H9 (cell line): ENCODE measurements around the gene MTMR3. TPM values are rescaled to one million over a fixed set of nuclear protein-coding genes. Genes with fewer than 3 reads are reported as not detected.

ENCODE experiments used
- DNase-seq: peaks from one replicate; pipeline ENCODE4 v3.0.0-alpha.2; 2017
- H2AFZ ChIP-seq: one replicate; pipeline ENCODE4 v1.6.1; 2013; ENCODE audit warnings: mild to moderate bottlenecking, low read length, control low read depth, moderate library complexity
- H2AK5ac ChIP-seq: 2 replicates; pipeline ENCODE4 v1.6.1; 2013; ENCODE audit warnings: low read length, control low read depth, mixed read lengths; ENCODE audit not compliant: insufficient read length
- H2BK120ac ChIP-seq: one replicate; pipeline ENCODE4 v1.6.1; 2013; ENCODE audit warnings: low read depth, mild to moderate bottlenecking, low read length, control low read depth, inconsistent platforms; ENCODE audit not compliant: poor library complexity, severe bottlenecking
- H2BK12ac ChIP-seq: 2 replicates; pipeline ENCODE4 v1.6.1; 2013; ENCODE audit warnings: low read length, control low read depth, mixed read lengths, low read depth; ENCODE audit not compliant: insufficient read length
- H2BK15ac ChIP-seq: 2 replicates; pipeline ENCODE4 v1.6.1; 2013; ENCODE audit warnings: low read depth, low read length, control low read depth
- H2BK20ac ChIP-seq: one replicate; pipeline ENCODE4 v1.6.1; 2013; ENCODE audit warnings: low read depth, mild to moderate bottlenecking, low read length, control low read depth, inconsistent platforms; ENCODE audit not compliant: poor library complexity, severe bottlenecking
- H2BK5ac ChIP-seq: 2 replicates; pipeline ENCODE4 v1.6.1; 2013; ENCODE audit warnings: low read length, control low read depth, mixed read lengths; ENCODE audit not compliant: insufficient read length
- H3K14ac ChIP-seq: 2 replicates; pipeline ENCODE4 v1.6.1; 2013; ENCODE audit warnings: low read length, control low read depth; ENCODE audit not compliant: insufficient read depth
- H3K18ac ChIP-seq: 2 replicates; pipeline ENCODE4 v1.6.1; 2013; ENCODE audit warnings: low read depth, mild to moderate bottlenecking, mixed read lengths, low read length, control low read depth; ENCODE audit not compliant: insufficient read length
- H3K23ac ChIP-seq: 2 replicates; pipeline ENCODE4 v1.6.1; 2013; ENCODE audit warnings: low read length, control low read depth, mixed read lengths, low read depth; ENCODE audit not compliant: insufficient read length
- H3K23me2 ChIP-seq: 2 replicates; pipeline ENCODE4 v1.6.1; 2013; ENCODE audit warnings: low read depth, mild to moderate bottlenecking, mixed read lengths, low read length, control low read depth; ENCODE audit not compliant: insufficient read length, poor library complexity, severe bottlenecking
- H3K27ac ChIP-seq: 2 replicates; pipeline ENCODE4 v1.5.1; 2013; ENCODE audit warnings: low read length, control low read depth, mixed read lengths, low read depth; ENCODE audit not compliant: insufficient read length
- H3K27me3 ChIP-seq: 2 replicates; pipeline ENCODE4 v1.6.1; 2013; ENCODE audit warnings: low read length, control low read depth, inconsistent platforms; ENCODE audit not compliant: insufficient read depth
- H3K4ac ChIP-seq: 2 replicates; pipeline ENCODE4 v1.6.1; 2013; ENCODE audit warnings: low read depth, mild to moderate bottlenecking, control low read depth, inconsistent platforms, low read length, moderate library complexity
- H3K4me1 ChIP-seq: 2 replicates; pipeline ENCODE4 v1.6.1; 2013; ENCODE audit warnings: low read length, control low read depth, inconsistent platforms; ENCODE audit not compliant: insufficient read depth
- H3K4me2 ChIP-seq: 2 replicates; pipeline ENCODE4 v1.6.1; 2013; ENCODE audit warnings: low read length, control low read depth, mixed read lengths; ENCODE audit not compliant: insufficient read length, insufficient read depth
- H3K56ac ChIP-seq: 2 replicates; pipeline ENCODE4 v1.6.1; 2013; ENCODE audit warnings: low read depth, mild to moderate bottlenecking, mixed read lengths, low read length, control low read depth; ENCODE audit not compliant: insufficient read length
- H3K79me1 ChIP-seq: 2 replicates; pipeline ENCODE4 v1.6.1; 2013; ENCODE audit warnings: low read depth, mild to moderate bottlenecking, moderate library complexity, low read length, control low read depth, inconsistent platforms; ENCODE audit not compliant: insufficient read depth, poor library complexity, severe bottlenecking
- H3K79me2 ChIP-seq: 2 replicates; pipeline ENCODE4 v1.6.1; 2013; ENCODE audit warnings: low read length, control low read depth, inconsistent platforms; ENCODE audit not compliant: insufficient read depth
- H3K9ac ChIP-seq: 2 replicates; pipeline ENCODE4 v1.6.1; 2013; ENCODE audit warnings: low read length, control low read depth, mixed read lengths; ENCODE audit not compliant: insufficient read length; ENCODE audit errors: extremely low read depth
- H3K9me3 ChIP-seq: one replicate; pipeline ENCODE4 v1.6.1; 2013; ENCODE audit warnings: low read depth, low read length, inconsistent platforms; ENCODE audit not compliant: control insufficient read depth
- H3T11ph ChIP-seq: one replicate; pipeline ENCODE4 v1.6.1; 2013; ENCODE audit warnings: mild to moderate bottlenecking, low read length, control low read depth, inconsistent platforms
- H4K20me1 ChIP-seq: one replicate; pipeline ENCODE4 v1.6.1; 2013; ENCODE audit not compliant: control insufficient read depth, insufficient read length, insufficient read depth
- H4K5ac ChIP-seq: 2 replicates; pipeline ENCODE4 v1.6.1; 2013; ENCODE audit warnings: low read depth, mild to moderate bottlenecking, mixed read lengths, low read length, control low read depth; ENCODE audit not compliant: insufficient read length
- H4K8ac ChIP-seq: replicated peaks from 2 replicates; pipeline ENCODE4 v1.6.1; 2013; ENCODE audit warnings: low read length, control low read depth, mixed read lengths, low read depth; ENCODE audit not compliant: insufficient read length
- H4K91ac ChIP-seq: 2 replicates; pipeline ENCODE4 v1.6.1; 2013; ENCODE audit warnings: low read depth, mild to moderate bottlenecking, moderate library complexity, mixed read lengths, low read length, control low read depth; ENCODE audit not compliant: insufficient read length
- H3K27ac Mint-ChIP-seq, 3 experiments: 2 replicates in 2 of 3; 3 replicates in 1 of 3; pipeline ENCODE4 v1.8.0; 2020 to 2021; ENCODE audit warnings: mixed read lengths in 3 of 3, mild to moderate bottlenecking in 1 of 3, moderate library complexity in 1 of 3
- H3K27me3 Mint-ChIP-seq: 2 replicates; pipeline ENCODE4 v1.8.0; 2021; ENCODE audit warnings: low read depth, mild to moderate bottlenecking, moderate library complexity, mixed read lengths
- H3K36me3 Mint-ChIP-seq, 3 experiments: 2 replicates in 2 of 3; 3 replicates in 1 of 3; pipeline ENCODE4 v1.8.0; 2020 to 2021; ENCODE audit warnings: low read depth in 3 of 3, mixed read lengths in 3 of 3; ENCODE audit not compliant: insufficient read depth in 1 of 3
- H3K4me1 Mint-ChIP-seq, 2 experiments: 2 replicates each; pipeline ENCODE4 v1.8.0; 2020; ENCODE audit warnings: mixed read lengths in 2 of 2
- H3K4me3 Mint-ChIP-seq, 2 experiments: 2 replicates in 1 of 2; 3 replicates in 1 of 2; pipeline ENCODE4 v1.8.0; 2020 to 2021; ENCODE audit warnings: mild to moderate bottlenecking in 2 of 2, mixed read lengths in 2 of 2, moderate library complexity in 1 of 2
- H3K9me3 Mint-ChIP-seq, 2 experiments: 2 replicates in 1 of 2; 3 replicates in 1 of 2; pipeline ENCODE4 v1.8.0; 2020; ENCODE audit warnings: mild to moderate bottlenecking in 2 of 2, mixed read lengths in 2 of 2, moderate library complexity in 1 of 2
- WGBS: extraction: QIAGEN DNeasy Blood & Tissue Kit; methylation state at CpG from one replicate; pipeline ENCODE4 v1.1.7; 2013; ENCODE audit warnings: missing lambda C conversion rate, low lambda C conversion rate, mixed read lengths; ENCODE audit not compliant: insufficient read length; ENCODE audit errors: extremely low coverage; 5-methylcytosine and 5-hydroxymethylcytosine counted together
- total RNA-seq: library from RNA; stranded (reverse); gene quantifications from 2 replicates; pipeline ENCODE4 v1.2.1, GENCODE V29; 2021
- TF ChIP-seq, protein P1 (sequence below): fragments of 200-600 bp; sonication (generic); conservative IDR thresholded peaks from 3 replicates; pipeline ENCODE4 v1.8.0; 2021; ENCODE audit warnings: antibody characterized with exemption, mild to moderate bottlenecking

The MTMR3 gene
- total RNA-seq, 1 experiment from 2014 or later: 19.8 TPM

DNA sequence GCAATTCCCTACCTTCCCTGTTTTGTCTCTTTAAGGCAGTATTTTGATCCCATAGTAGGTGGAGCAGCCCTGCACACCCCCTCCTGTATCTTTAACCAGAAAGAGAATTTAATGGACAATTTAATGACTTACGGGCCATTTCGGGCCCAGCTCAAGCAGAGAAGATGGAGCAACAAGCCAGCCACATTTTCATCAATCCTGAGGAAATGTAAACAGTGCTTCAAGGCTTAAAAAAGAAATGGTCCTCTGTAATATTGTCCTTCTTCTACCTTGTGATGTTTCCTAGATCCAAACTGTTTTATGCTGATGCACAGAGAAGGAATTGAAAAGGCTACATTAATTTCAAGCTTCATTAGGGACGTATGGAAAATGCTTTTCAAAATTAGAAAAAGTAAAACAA is 88.6 kb downstream of the MTMR3 start:
- Histone ChIP-seq H3K4me1 (no peaks in the 10 kb centered on the region), H3K4ac (no peak overlapping the region), H4K91ac (no peak overlapping the region), H4K8ac (no peak overlapping the region), H3K79me1 (peaks cover 2% of the 10 kb centered on the region), H3K79me2 (no peaks in the 10 kb centered on the region), H3K9ac (no peak overlapping the region), H2BK12ac (no peak overlapping the region), H2BK20ac (no peak overlapping the region), H4K20me1 (no peaks in the 10 kb centered on the region), H3K23me2 (no peaks in the 10 kb centered on the region), H3K23ac (no peak overlapping the region), H3K27me3 (no peaks in the 10 kb centered on the region), H2AK5ac (no peak overlapping the region), H3K18ac (no peak overlapping the region), H3K14ac (no peak overlapping the region), H3K27ac (no peak overlapping the region), H2BK15ac (no peak overlapping the region), H2BK120ac (no peak overlapping the region), H3K4me2 (no peak overlapping the region), H3T11ph (no peak overlapping the region), H2AFZ (no peak overlapping the region), H4K5ac (no peak overlapping the region), H3K9me3 (no peaks in the 10 kb centered on the region), H3K56ac (no peak overlapping the region), H2BK5ac (no peak overlapping the region)
- Mint-ChIP-seq H3K4me1 (peaks cover 5 to 10% of the 10 kb centered on the region in 2 experiments), H3K9me3 (no peaks in the 10 kb centered on the region), H3K36me3 (no peaks in the 10 kb centered on the region; a peak in 1 of 7 replicates), H3K4me3 (no peak overlapping the region), H3K27me3 (no peaks in the 10 kb centered on the region), H3K27ac (peak overlapping the region in 1 of 3 experiments; percentile 24; a peak in 1 of 7 replicates)
- TF ChIP-seq, protein P1, sequence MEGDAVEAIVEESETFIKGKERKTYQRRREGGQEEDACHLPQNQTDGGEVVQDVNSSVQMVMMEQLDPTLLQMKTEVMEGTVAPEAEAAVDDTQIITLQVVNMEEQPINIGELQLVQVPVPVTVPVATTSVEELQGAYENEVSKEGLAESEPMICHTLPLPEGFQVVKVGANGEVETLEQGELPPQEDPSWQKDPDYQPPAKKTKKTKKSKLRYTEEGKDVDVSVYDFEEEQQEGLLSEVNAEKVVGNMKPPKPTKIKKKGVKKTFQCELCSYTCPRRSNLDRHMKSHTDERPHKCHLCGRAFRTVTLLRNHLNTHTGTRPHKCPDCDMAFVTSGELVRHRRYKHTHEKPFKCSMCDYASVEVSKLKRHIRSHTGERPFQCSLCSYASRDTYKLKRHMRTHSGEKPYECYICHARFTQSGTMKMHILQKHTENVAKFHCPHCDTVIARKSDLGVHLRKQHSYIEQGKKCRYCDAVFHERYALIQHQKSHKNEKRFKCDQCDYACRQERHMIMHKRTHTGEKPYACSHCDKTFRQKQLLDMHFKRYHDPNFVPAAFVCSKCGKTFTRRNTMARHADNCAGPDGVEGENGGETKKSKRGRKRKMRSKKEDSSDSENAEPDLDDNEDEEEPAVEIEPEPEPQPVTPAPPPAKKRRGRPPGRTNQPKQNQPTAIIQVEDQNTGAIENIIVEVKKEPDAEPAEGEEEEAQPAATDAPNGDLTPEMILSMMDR: no peak
- DNase-seq: no peak
- WGBS: no CpG with 5 or more reads among the region's 3 CpGs
